ENCODE measurements around the gene AP1S2.

The AP1S2 gene

DNA sequence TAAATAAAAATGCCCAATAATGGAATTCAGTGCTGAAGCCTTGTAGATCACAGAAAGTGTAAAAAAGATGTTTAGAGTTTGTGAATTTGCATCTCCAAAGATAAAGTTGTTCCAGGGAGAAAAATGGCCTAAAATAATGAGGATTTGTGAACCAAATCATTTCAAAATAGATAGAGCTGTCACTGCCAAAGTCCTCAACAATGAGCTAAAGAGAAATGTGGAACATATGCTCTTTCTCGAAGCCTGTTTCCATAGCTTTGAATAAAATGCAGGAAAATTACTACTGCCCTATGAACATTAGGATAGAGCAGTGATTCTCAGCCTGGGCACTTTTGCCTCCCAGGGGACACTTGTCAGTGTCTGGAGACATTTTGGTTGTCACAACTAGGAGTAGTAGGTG lies 3.4 kb upstream of the AP1S2 start:
- Histone ChIP-seq H3K27me3 (ENCODE audit: insufficient read depth, poor library complexity, severe bottlenecking) (no peaks in the 10 kb centered on the region), H3K27ac (replicated peaks) (no peak overlapping the region), H3K4me3 (replicated peaks; ENCODE audit: insufficient read depth, low read length) (no peak overlapping the region)
- TF ChIP-seq, protein P1, sequence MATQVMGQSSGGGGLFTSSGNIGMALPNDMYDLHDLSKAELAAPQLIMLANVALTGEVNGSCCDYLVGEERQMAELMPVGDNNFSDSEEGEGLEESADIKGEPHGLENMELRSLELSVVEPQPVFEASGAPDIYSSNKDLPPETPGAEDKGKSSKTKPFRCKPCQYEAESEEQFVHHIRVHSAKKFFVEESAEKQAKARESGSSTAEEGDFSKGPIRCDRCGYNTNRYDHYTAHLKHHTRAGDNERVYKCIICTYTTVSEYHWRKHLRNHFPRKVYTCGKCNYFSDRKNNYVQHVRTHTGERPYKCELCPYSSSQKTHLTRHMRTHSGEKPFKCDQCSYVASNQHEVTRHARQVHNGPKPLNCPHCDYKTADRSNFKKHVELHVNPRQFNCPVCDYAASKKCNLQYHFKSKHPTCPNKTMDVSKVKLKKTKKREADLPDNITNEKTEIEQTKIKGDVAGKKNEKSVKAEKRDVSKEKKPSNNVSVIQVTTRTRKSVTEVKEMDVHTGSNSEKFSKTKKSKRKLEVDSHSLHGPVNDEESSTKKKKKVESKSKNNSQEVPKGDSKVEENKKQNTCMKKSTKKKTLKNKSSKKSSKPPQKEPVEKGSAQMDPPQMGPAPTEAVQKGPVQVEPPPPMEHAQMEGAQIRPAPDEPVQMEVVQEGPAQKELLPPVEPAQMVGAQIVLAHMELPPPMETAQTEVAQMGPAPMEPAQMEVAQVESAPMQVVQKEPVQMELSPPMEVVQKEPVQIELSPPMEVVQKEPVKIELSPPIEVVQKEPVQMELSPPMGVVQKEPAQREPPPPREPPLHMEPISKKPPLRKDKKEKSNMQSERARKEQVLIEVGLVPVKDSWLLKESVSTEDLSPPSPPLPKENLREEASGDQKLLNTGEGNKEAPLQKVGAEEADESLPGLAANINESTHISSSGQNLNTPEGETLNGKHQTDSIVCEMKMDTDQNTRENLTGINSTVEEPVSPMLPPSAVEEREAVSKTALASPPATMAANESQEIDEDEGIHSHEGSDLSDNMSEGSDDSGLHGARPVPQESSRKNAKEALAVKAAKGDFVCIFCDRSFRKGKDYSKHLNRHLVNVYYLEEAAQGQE (IDR thresholded peaks at IDR 0.05; ENCODE audit: insufficient replicate concordance, low read depth) = no peak
- TF ChIP-seq GABPA (IDR thresholded peaks at IDR 0.05; ENCODE audit: low read depth) (no peak), POLR2AphosphoS5 (IDR thresholded peaks at IDR 0.05; ENCODE audit: low read depth) (no peak), SPI1 (IDR thresholded peaks at IDR 0.05; ENCODE audit: borderline replicate concordance, low read depth) (no peak)
- TF ChIP-seq, protein P2, sequence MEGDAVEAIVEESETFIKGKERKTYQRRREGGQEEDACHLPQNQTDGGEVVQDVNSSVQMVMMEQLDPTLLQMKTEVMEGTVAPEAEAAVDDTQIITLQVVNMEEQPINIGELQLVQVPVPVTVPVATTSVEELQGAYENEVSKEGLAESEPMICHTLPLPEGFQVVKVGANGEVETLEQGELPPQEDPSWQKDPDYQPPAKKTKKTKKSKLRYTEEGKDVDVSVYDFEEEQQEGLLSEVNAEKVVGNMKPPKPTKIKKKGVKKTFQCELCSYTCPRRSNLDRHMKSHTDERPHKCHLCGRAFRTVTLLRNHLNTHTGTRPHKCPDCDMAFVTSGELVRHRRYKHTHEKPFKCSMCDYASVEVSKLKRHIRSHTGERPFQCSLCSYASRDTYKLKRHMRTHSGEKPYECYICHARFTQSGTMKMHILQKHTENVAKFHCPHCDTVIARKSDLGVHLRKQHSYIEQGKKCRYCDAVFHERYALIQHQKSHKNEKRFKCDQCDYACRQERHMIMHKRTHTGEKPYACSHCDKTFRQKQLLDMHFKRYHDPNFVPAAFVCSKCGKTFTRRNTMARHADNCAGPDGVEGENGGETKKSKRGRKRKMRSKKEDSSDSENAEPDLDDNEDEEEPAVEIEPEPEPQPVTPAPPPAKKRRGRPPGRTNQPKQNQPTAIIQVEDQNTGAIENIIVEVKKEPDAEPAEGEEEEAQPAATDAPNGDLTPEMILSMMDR (IDR thresholded peaks at IDR 0.05; ENCODE audit: insufficient read depth, low read length) = no peak
- no peak for DNase-seq (ENCODE audit: low read depth in 1 of 2, low spot score in 1 of 2)

DNA sequence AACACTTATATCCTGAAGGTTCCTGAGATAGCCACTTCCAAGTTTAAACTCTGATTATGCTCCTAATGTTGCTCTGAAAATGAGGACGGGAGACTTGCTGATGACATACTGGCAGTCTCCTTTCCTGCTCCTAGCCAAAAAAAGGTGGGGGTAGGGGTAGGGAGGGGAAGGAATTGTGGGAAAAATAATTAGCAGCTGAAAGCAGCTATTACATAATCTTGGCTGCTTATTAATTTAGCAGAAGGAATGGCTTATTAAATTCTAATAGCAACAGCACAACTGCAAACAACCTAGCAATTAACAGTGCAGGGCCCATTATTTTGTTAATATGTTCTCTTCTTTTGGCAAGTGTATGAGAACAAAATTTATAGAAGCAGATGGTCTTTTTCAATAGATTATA lies 2.0 kb upstream of the AP1S2 start:
- DNase-seq (ENCODE audit: low read depth in 1 of 2, low spot score in 1 of 2) = no peak
- TF ChIP-seq, protein P2 (IDR thresholded peaks at IDR 0.05; ENCODE audit: insufficient read depth, low read length) = no peak
- TF ChIP-seq SPI1 (IDR thresholded peaks at IDR 0.05; ENCODE audit: borderline replicate concordance, low read depth) (no peak), POLR2AphosphoS5 (IDR thresholded peaks at IDR 0.05; ENCODE audit: low read depth) (no peak), GABPA (IDR thresholded peaks at IDR 0.05; ENCODE audit: low read depth) (no peak)
- TF ChIP-seq, protein P1 (IDR thresholded peaks at IDR 0.05; ENCODE audit: insufficient replicate concordance, low read depth) = no peak
- no peak overlapping the region for H3K4me3 ChIP-seq (replicated peaks; ENCODE audit: insufficient read depth, low read length)
- peak overlapping the region; percentile 91 for H3K27ac ChIP-seq (replicated peaks)
- no peaks in the 10 kb centered on the region for H3K27me3 ChIP-seq (ENCODE audit: insufficient read depth, poor library complexity, severe bottlenecking)

DNA sequence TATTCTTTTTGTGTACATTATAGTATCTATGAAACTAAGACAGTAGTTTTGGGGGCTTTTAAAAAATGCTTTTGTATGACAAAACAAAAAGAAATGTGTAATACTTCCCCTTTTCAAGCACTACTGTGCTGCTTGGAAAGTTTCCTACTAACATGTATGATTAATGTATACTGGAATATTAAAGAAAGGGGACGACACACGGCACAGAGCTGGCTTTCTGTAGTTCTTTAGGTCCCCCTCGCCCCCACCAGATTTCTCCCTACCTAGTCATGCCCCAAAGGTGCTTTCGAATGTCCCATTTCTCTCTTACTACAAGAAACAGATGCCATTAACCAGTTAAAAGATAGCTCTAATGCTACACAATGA lies 1.6 kb upstream of the AP1S2 start:
- Histone ChIP-seq H3K4me3 (replicated peaks; ENCODE audit: insufficient read depth, low read length) (no peak overlapping the region), H3K27me3 (ENCODE audit: insufficient read depth, poor library complexity, severe bottlenecking) (no peaks in the 10 kb centered on the region), H3K27ac (replicated peaks) (peak overlapping the region; percentile 91)
- peak in 1 of 2 experiments; percentile 6 for DNase-seq (ENCODE audit: low read depth in 1 of 2, low spot score in 1 of 2)
- TF ChIP-seq GABPA (IDR thresholded peaks at IDR 0.05; ENCODE audit: low read depth) (no peak), POLR2AphosphoS5 (IDR thresholded peaks at IDR 0.05; ENCODE audit: low read depth) (no peak), SPI1 (IDR thresholded peaks at IDR 0.05; ENCODE audit: borderline replicate concordance, low read depth) (no peak)
- TF ChIP-seq, protein P2 (IDR thresholded peaks at IDR 0.05; ENCODE audit: insufficient read depth, low read length) = no peak
- TF ChIP-seq, protein P1 (IDR thresholded peaks at IDR 0.05; ENCODE audit: insufficient replicate concordance, low read depth) = no peak

Data from HL-60 (cell line).